GM10847 (cell line): Measurements from ENCODE around the gene ARID1B.

Source experiments
- POLR2A ChIP-seq: IDR thresholded peaks from 2 replicates; pipeline ENCODE4 v1.6.1; 2011; ENCODE audit not compliant: insufficient read length; ENCODE audit errors: extremely low read depth

ARID1B gene

DNA sequence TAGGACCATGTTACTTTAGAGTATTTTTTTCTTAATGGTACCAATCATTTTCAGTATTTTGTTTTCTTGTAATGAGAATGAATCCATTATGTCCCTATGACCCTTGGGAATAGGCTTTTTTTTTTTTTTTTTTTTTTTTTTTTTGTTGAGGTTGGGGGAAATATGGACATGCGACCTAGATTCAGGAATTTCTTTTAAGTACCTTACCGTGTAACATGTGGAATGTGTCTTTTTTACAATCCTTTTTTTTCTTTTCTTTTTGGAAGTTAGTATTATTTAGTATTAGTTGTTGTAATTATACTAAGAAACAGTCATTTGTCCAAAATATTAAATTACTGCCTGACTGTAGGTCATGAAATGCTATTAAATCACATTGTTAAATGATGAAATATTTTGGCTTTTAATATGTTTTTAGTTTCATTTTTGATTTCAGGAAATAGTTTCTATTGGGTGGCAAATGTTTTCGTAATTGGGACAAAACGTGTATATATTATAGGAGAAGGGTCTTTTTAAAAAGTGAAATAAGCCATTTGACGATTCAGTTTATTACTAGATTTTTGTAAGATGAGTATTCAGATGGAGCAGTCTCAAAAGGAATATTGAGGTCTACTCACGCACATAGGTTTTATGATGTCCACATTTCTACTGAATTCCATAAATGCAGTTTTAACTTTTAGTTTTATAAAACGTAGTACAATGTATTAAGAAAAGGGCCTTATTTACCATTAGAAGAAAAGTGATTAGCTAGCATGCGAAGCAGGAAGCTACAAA, 4.9 kb downstream of the ARID1B start:
- no peak for TF ChIP-seq POLR2A

DNA sequence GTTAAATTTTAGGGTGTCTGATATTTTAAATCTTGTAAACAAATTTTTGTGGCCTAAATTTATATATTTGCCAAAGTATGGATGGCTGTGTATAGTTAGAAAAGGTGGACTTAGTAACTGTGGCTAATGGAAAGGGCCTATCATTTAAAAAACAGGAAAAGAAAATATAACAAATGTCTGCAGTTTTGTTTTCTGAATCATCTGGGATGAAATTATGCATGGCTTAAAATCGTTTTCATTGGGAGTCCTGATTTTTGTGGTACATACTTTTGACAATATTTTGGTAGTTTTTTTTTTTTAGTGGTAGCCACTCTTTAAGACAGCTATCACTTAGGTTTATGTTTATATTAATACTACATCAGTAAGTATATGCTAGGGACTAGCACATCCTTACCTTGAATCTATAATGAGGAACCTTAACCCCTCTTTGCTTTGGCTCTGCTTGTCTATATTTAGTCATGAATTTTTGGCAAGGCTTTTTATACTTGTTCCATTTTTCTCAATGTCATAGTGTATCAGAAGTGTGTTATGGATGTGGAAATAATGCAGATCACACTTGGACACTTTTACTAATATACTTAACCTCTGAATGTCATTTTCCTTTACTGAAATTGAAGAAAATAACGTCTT, 5.6 kb downstream of the ARID1B start:
- no peak for TF ChIP-seq POLR2A

DNA sequence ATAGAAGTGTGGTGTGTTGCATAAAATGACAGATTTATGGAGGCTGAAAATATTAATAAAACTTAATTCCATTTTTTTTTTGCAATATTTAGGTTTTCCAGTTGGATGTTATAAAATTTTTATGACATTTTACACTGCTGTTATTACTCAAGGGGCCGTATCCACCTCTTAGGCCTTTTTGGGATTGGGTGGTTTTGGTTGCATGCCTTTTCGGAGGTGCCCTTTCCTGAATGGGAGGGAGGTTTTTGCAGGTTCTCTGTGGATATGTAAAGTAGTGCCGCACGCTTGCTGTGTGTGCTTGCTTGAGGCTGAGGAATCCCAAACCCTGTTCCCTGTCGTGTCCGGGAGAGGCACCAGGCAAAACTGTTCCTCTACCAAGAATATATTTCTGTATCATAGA, 6.8 kb downstream of the ARID1B start:
- no peak for TF ChIP-seq POLR2A

DNA sequence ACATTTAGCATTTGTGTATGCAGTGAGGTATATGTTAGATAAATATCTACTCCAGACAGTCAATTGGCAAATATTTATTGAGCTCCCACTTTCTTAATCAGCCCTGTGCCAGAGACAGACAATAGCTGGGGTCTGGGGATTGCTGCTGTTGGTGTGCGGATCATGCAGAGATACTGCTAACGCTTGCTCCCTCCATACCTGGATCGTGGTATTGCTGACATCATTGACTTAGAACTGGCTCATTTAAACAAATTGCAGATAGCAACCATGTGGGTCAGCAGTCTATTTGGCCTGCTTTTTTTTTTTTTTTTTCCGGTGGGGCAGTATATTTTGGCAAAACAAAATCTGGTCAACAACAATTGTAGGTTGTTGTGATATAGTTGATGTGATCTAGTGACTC, 9.5 kb downstream of the ARID1B start:
- no peak for TF ChIP-seq POLR2A

DNA sequence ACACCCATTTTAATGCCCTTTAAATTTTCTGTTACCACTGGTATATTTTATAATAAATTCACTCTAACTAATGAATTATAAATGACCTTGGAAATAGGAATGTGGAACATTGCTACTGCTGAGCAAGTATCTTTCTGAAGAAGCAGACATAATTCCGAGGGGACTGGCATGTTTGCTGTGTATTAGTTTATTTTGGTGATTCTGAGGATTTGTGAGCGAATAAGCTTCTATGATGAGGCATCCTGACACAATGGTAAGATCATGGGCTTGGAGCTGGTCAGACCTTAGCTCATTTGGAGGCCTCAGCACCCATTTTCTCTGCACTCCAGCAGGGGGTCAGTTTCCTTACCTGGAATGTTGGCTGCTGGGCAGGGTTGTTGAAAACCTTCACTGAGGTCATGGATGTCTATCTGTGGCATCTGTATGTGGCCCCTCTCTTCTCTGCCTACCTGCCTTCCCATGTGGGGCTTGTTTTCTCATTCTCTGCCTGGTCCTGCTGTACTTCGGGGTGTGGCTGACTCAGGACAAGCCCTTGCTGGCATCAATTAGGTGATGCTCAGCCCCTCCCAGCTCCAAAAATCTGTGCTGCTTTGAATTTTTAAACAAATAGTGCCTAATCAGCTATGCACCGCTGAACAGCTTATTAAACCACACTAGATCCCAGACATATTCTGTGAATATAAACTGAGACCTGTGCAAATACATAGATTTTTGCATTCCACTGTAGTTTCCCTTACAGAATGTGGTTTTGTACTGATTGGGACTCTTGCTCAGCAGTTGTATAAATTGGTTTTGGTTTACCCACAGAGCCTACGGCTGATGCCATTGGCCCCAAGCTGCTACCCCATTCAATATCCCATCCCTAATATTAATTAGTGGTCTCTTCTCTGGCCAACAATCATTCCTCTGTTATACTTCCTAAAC, 10.7 kb downstream of the ARID1B start:
- no peak for TF ChIP-seq POLR2A

DNA sequence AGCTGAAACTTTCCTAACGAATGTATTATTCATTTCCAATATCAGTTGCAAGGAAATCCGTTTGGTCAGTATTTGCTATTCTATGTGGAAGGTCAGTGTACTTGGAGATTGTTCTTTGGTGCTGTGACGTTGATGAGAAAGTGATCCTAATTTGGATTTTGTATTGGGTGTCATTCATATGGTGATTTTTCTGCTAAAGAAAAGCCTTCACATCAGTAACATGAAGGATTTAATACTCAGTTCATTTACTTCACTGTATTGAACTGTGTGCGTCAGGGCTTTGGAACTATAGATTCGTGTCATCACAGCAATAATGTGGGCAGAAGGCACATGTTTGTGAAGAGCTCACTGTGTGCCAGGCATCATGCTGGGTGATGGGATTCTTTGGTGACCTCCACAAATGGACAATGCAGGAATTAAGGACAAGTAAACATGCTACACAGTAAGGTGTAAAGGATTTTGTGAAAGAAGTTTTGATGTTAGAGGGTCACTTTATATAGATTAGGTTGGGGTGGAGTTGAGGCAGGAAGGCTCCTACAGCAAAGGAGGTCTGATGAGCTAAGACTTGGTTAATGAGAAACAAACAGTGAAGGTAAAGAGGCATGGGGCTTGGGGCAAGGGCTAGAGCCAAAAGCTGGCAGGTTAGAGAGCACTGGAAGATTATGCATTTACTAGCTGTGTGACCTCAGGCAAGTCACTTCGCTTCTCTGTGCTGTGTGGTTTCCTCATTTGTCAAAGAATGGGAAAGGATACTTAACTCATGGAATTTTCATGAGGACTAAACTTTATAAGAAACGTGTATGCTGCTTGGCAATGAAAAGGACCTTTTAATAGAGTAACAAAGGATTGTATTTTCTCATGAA, 12.1 kb downstream of the ARID1B start:
- TF ChIP-seq POLR2A: no peak

DNA sequence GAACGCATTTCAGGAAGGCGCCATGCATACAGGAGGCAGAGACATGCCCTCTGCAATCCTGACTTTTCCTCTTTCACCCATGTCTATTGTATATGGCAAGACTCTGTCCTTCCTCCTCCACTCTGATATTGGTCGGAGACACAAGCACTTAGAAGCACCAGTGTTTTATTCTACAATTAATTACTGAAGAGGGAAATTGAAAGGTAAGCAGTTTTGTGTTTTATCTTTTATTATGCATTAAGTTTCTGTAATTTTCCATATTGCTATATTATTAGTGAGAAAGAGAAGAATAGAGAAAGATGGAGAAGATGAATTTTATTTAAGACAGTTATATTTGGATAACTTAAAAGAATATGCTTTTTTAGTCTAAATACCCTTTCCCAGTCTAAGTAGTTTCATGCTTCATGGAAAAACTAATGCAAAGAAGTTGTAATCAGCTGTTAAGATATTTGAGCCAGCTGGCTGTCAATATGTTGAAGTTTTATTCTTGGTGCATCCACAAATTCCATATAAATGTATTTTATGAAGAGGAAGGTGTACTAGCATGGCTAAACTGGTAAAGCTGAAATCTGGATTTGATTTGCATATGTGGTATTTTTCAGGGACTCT, 13.6 kb downstream of the ARID1B start:
- no peak for TF ChIP-seq POLR2A

DNA sequence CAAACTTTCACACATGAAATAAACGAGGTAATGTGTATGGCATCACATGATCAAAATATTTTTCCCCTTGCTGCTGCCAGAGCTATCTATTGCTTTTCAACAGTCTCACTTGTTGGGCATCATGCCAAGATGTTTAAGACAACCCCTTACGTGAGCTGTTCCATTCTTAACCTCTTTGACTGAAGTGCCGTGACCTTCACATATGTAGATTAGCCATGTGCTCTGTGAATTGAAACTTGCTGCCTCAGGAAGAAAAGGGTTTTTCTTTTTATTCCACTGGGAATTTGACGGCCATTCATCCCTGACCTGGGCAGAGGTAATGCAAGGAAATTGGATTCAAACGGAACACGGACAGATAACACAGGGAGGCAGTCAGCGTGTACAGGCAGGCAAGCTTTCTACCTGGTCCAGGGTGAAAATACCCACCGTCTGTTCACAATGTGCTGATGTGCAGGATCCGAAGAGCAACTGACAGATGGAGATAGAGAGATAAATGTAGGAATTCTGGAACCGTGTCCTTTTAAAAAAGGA, 14.2 kb downstream of the ARID1B start:
- TF ChIP-seq POLR2A: no peak

DNA sequence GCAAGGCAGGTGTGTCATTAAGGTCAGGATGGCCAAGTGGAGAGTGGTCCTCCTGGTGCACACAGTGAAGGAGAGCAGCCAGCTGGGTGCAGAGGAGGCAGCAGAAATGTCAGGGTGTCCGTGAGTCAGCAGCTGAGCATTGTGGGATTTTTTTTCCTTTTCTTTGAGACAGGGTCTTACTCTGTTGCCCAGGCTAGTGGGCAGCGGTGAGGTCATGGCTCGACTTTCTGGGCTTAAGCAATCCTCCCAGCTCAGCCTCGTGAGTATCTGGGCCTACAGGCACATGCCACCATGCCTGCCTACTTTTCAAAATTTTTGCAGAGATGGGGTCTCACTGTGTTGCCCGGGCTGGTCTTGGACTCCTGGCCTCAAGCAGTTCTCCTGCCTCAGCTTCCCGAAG, 16.0 kb downstream of the ARID1B start:
- TF ChIP-seq POLR2A: no peak

DNA sequence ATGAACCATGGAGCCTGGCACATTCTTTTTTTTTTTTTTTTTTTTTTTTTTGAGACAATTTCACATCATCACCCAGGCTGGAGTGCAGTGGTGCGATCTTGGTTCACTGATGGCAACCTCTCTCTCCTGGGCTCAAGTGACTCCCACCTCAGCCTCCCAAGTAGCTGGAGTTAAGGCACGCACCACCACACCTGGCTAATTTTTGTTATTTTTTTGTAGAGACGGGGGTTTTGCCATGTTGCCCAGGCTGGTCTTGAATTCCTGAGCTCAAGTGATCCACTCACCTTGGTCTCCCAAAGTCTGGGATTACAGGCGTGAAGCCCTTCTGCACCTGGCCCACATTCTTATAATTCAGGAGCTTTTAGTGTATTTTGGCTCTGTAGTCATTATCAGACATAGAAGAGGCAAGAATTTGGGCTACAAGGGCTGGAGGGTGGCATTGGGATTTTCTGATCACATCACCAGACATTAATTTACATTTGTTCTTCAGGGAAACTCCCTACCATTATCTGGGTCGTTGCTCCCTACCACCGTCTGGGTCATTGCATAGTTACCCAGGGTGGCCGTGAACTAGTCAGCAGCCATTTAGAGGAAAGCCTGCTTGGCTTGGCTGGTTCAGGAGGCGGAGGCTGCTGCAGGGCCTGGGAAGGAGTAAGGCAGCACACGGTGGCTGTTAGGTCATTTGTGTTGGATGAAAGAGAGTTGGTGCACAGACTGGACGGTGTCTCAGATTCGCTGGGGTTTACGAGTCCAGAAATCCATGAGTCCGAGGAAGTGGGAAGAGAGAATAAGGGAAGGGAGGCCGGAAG, 17.6 kb downstream of the ARID1B start:
- no peak for TF ChIP-seq POLR2A

DNA sequence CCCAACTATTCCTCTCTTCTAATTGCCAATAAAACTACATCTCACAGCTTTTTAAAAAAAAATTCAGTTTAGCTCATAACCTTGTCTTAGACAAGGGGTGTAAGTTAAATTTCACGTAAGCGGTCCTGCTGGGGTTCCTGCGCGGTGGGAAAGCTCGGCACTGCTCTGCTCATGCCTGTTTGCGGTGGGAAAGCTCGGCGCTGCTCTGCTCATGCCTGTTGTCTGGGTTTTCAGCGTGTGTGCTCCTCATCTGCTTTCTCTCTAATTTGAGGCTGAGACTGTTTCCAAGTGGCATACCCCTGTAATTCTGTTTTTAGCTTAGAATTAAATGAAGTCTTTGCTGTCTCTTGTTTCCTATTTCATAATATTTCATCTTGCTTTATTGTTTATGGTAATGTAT, 18.6 kb downstream of the ARID1B start:
- TF ChIP-seq POLR2A: no peak

DNA sequence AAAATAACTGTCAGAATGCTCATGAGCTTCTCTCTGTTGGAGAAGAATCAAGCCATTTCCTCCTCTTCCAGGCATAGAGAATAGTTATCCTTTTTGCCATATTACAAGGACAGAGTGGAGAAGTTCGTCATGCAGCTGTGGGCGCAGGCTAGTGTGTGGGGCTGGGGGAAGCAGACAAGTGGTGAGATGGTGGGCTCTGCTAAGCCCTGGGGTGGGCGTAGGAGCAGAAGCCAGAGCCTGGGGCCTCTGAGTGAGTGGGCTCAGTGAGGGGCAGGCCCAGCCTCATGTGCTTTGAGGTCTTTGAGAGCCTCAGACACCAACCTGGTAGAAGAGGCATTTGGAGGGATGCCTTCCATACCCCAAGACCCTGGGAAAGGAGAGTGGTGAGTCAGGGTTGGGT, 19.4 kb downstream of the ARID1B start:
- TF ChIP-seq POLR2A: no peak
